Measurements from ENCODE around the gene OR2A5. TPM values are rescaled to one million over a fixed set of nuclear protein-coding genes. Genes with fewer than 3 reads are reported as not detected.

OR2A5 gene
- total RNA-seq, 1 donor from 2014 or later = not detected

Other genes starting within 250 kb of the OR2A5 start
- 59.4 and 75.6 TPM in 2 replicates for gene TCAF1, start 146.8 kb upstream of the OR2A5 start, total RNA-seq
- gene OR2F2, start 113.7 kb upstream of the OR2A5 start, total RNA-seq = not detected in 2 replicates
- not detected in 2 replicates for gene OR2F1, start 94.1 kb upstream of the OR2A5 start, total RNA-seq
- gene OR6B1, start 48.6 kb upstream of the OR2A5 start, total RNA-seq = not detected in 2 replicates
- gene OR2A25, start 20.9 kb downstream of the OR2A5 start, total RNA-seq = not detected in 2 replicates
- gene OR2A12, start 37.3 kb downstream of the OR2A5 start, total RNA-seq = not detected in 2 replicates
- not detected in 2 replicates for gene OR2A2, start 60.6 kb downstream of the OR2A5 start, total RNA-seq
- gene OR2A14, start 74.2 kb downstream of the OR2A5 start, total RNA-seq = not detected in 2 replicates
- 0.17 TPM in 1 of 2 replicates, not detected in the other for gene CTAGE4, start 134.5 kb downstream of the OR2A5 start, total RNA-seq
- gene ARHGEF35, start 146.9 kb downstream of the OR2A5 start, total RNA-seq = under 0.01 and 0.23 TPM in 2 replicates
- gene OR2A42, start 190.7 kb downstream of the OR2A5 start, total RNA-seq = not detected in 2 replicates
- gene OR2A7, start 215.8 kb downstream of the OR2A5 start, total RNA-seq = 0.05 TPM in 1 of 2 replicates, not detected in the other
- 0.14 TPM in 1 of 2 replicates, not detected in the other for gene CTAGE8, start 220.3 kb downstream of the OR2A5 start, total RNA-seq